Measurements from ENCODE around the gene SLC19A1. TPM values are rescaled to one million over a fixed set of nuclear protein-coding genes. Genes with fewer than 3 reads are reported as not detected.

SLC19A1 gene
- total RNA-seq, 2 donors from 2014 or later = 4.7 to 6.1 TPM

DNA sequence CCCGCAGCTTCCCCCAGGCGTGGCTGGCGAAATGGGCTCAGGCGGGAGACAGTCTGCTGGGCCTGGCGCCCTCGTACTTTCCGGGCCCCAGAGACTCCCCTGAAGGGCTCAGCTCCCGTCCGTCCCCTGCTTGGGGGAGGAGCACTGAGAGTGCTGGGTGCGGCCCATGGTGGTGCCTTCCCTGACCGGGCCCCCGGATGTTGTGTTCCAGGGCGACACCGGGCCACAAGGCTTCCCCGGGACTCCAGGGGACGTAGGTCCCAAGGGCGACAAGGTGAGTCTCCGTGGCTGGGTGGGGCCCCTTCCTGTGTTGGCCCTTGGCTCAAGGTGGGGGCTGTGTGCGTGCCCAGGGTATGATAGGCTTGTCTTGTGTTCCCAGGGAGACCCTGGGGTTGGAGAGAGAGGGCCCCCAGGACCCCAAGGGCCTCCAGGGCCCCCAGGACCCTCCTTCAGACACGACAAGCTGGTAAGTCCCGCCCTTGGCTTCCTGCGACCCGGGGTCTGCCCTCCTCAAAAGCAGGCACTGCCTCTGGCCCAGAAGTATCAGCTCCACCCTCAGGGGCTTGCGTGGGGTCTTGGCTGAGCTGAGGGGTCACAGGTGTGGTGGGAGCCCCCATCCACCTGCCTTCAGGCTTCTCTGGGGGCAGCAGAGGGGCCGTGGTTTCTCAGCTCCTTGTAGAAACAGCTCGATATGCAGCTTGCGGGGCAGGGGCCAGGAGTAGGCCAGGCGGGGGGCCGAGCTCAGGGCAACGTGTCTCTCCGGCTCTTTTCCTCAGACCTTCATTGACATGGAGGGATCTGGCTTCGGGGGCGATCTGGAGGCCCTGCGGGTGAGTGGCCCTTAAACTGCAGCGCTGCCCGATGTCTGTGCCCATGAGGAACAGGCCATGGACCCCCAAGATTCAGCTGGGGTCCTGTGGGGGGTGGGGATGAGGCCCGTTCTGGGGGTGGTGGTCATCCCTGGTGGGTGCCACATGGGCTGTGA is 62.3 kb downstream of the SLC19A1 start:
- no peak overlapping the region for H3K27ac ChIP-seq
- peaks cover 0 to 5% of the 10 kb centered on the region in 2 donors for H3K4me1 ChIP-seq (ENCODE audit: control insufficient read depth in 1 of 2, low read depth in 2 of 2)
- peaks cover 65% of the 10 kb centered on the region for H3K36me3 ChIP-seq
- H3K9me3 ChIP-seq = no peaks in the 10 kb centered on the region
- TF ChIP-seq, protein P1, sequence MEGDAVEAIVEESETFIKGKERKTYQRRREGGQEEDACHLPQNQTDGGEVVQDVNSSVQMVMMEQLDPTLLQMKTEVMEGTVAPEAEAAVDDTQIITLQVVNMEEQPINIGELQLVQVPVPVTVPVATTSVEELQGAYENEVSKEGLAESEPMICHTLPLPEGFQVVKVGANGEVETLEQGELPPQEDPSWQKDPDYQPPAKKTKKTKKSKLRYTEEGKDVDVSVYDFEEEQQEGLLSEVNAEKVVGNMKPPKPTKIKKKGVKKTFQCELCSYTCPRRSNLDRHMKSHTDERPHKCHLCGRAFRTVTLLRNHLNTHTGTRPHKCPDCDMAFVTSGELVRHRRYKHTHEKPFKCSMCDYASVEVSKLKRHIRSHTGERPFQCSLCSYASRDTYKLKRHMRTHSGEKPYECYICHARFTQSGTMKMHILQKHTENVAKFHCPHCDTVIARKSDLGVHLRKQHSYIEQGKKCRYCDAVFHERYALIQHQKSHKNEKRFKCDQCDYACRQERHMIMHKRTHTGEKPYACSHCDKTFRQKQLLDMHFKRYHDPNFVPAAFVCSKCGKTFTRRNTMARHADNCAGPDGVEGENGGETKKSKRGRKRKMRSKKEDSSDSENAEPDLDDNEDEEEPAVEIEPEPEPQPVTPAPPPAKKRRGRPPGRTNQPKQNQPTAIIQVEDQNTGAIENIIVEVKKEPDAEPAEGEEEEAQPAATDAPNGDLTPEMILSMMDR (IDR thresholded peaks at IDR 0.05) = no peak
- DNase-seq (ENCODE audit: low spot score) (no peak), ATAC-seq (ENCODE audit: insufficient number of reproducible peaks, low FRiP score, low read depth) (no peak)
- no peak overlapping the region for H3K4me3 ChIP-seq
- H3K27me3 ChIP-seq (replicated peaks; ENCODE audit: insufficient read depth) = no peaks in the 10 kb centered on the region

DNA sequence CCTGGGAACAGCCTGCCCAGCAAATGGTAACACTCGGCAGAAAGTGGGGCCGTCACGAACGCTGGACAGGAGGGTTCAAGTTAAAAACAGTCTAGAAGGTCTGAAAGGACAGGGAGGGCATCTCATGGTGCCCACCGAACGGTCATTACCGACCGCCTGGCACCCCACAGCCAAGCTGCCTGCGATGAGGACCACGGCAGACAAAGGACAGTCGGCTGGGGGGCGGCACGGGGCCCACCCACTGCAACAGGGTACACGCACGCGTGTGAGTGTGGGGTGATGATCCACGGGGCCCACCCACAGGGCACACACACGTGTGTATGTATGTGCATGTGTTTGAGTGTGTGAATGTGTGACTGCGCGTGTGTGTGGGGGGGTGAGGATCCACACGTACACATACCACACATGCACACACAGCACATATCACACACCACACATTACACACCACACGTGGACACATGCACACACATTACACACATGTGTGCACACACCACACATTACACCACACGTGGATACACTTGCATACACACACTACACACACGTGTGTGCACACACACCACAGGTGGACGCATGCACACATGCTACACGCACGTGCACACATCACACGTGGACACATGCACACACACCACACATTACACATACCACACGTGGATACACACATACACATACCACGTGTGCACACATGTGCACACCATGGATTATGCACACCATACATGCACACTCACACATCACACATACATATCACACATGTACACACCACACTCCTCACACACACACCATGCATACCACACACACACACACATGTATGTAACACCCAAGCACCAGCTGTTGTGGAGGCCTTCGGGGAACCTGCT is 63.2 kb downstream of the SLC19A1 start:
- TF ChIP-seq, protein P1 (IDR thresholded peaks at IDR 0.05) = no peak
- ATAC-seq (ENCODE audit: insufficient number of reproducible peaks, low FRiP score, low read depth) (no peak), DNase-seq (ENCODE audit: low spot score) (no peak)
- Histone ChIP-seq H3K27me3 (replicated peaks; ENCODE audit: insufficient read depth) (no peaks in the 10 kb centered on the region), H3K4me3 (peak overlapping the region; percentile 50), H3K27ac (no peak overlapping the region), H3K4me1 (ENCODE audit: control insufficient read depth in 1 of 2, low read depth in 2 of 2) (peaks cover 0 to 5% of the 10 kb centered on the region in 2 donors), H3K9me3 (no peaks in the 10 kb centered on the region), H3K36me3 (peaks cover 62% of the 10 kb centered on the region)

DNA sequence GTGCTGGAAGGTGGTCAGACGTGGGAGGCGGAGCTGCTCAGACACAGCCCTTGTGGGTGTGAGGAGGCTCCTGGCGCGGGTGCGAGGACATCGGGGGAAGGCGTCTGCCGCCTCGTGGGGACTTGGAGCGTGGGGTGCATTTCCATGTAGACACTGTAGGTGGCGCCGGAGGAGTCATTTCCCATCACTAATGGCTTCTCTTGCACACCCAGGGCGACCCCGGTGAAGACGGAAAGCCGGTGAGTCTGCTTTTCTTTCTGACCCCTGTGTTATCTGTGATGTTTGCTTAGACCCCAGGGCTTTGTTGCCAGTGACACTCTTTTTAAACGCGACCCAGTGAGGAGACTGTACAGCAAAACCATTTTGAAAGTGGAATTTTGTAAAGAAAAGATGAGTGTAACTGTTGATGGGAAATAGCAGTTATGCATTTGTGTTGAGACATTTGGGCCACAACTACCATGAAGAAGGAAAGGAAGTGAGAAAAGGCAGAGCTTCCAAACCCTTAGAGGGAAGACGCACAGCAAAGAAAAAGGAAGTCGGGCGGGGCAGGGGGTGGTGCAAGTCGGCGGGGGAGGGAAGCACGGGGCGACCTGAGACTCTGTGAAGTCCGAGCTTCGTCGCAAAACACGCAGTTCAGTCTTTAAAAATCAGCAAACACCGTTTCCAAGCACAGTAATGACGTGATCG is 64.0 kb downstream of the SLC19A1 start:
- H3K9me3 ChIP-seq = no peaks in the 10 kb centered on the region
- no peak for ATAC-seq (ENCODE audit: insufficient number of reproducible peaks, low FRiP score, low read depth)
- peaks cover 0 to 5% of the 10 kb centered on the region in 2 donors for H3K4me1 ChIP-seq (ENCODE audit: control insufficient read depth in 1 of 2, low read depth in 2 of 2)
- H3K4me3 ChIP-seq = peak overlapping the region; percentile 50
- no peaks in the 10 kb centered on the region for H3K27me3 ChIP-seq (replicated peaks; ENCODE audit: insufficient read depth)
- TF ChIP-seq, protein P1 (IDR thresholded peaks at IDR 0.05) = peak; percentile 85
- peak; percentile 43 for DNase-seq (ENCODE audit: low spot score)
- H3K27ac ChIP-seq = peak overlapping the region; percentile 39 to 61
- H3K36me3 ChIP-seq = peaks cover 57% of the 10 kb centered on the region

DNA sequence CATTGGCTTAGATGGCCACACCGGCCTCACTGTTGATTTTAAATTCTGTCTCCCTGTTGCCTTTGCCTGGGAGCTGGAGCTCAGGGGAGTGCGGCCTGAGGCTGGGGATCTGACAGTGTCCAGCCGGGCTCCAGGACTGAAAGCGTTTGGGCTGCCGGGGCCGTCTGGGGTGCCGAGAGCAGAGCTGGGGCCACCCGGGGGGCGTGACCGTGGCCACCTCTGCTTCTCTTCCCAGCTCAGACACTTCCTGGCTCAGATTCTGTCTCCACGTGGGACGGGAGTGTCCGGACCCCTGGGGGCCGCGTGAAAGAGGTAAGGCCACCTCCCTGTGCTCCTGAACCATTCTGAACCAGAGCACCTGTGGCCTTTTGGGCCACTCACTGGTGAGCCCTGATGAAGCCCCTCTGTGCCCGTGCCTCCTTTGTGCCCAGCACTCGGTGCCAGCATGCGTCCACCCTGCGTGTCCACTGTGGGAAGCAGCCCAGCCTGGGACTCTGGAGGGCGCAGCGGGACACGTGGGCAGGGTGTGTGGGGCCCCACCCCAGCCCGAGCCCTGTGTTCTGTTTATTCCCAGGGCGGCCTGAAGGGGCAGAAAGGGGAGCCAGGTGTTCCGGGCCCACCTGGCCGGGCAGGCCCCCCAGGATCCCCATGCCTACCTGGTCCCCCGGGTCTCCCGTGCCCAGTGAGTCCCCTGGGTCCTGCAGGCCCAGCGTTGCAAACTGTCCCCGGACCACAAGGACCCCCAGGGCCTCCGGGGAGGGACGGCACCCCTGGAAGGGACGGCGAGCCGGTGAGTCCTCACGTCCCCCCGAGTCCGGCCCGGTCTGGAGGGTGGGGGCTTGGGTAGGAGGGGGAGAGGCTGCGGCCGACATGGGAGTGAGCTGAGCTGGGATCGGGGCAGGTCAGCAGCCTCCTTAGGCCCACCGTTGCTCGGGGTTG is 64.8 kb downstream of the SLC19A1 start:
- DNase-seq (ENCODE audit: low spot score) = no peak
- Histone ChIP-seq H3K27ac (peak overlapping the region; percentile 39 to 61), H3K9me3 (no peaks in the 10 kb centered on the region), H3K4me1 (ENCODE audit: control insufficient read depth in 1 of 2, low read depth in 2 of 2) (peaks cover 0 to 11% of the 10 kb centered on the region in 2 donors), H3K27me3 (replicated peaks; ENCODE audit: insufficient read depth) (no peaks in the 10 kb centered on the region), H3K36me3 (peaks cover 52% of the 10 kb centered on the region), H3K4me3 (peak overlapping the region; percentile 50)
- ATAC-seq (ENCODE audit: insufficient number of reproducible peaks, low FRiP score, low read depth) = no peak
- TF ChIP-seq, protein P1 (IDR thresholded peaks at IDR 0.05) = no peak
